OCI-LY3 (cell line): ENCODE results near the gene ANK2.

ENCODE experiments used
- H2AFZ ChIP-seq: fragments of 200-600, 300-600 bp; shearing (Covaris generic); 2 replicates; pipeline ENCODE4 v1.6.0; 2014; ENCODE audit warnings: antibody characterized with exemption, low read depth, low read length
- H3K27ac ChIP-seq: fragments of 200-600, 300-600 bp; sonication (generic); 2 replicates; pipeline ENCODE4 v1.5.1; 2014; ENCODE audit warnings: mild to moderate bottlenecking, low read length, moderate library complexity, mixed read lengths
- H3K27me3 ChIP-seq: fragments of 200-600, 300-600 bp; sonication (generic); 2 replicates; pipeline ENCODE4 v1.6.1; 2014; ENCODE audit warnings: low read depth, low read length, mixed read lengths
- H3K36me3 ChIP-seq: fragments of 200-600, 300-600 bp; sonication (generic); replicated peaks from 2 replicates; pipeline ENCODE3; 2014; ENCODE audit warnings: low read depth, low read length, mixed read lengths
- H3K4me1 ChIP-seq: fragments of 300-600, 200-600 bp; sonication (generic); 2 replicates; pipeline ENCODE4 v1.6.1; 2014; ENCODE audit warnings: low read length, mixed read lengths
- H3K4me2 ChIP-seq: fragments of 200-600, 300-600 bp; sonication (generic); 2 replicates; pipeline ENCODE4 v1.6.1; 2014; ENCODE audit warnings: low read length, mixed read lengths
- H3K4me3 ChIP-seq: fragments of 300-600, 200-600 bp; sonication (generic); 2 replicates; pipeline ENCODE4 v1.5.1; 2014; ENCODE audit warnings: antibody characterized with exemption, mild to moderate bottlenecking, low read length, moderate library complexity
- H3K79me2 ChIP-seq: fragments of 300-600, 200-600 bp; shearing (Covaris generic); 2 replicates; pipeline ENCODE4 v1.6.1; 2014; ENCODE audit warnings: mild to moderate bottlenecking, low read length, mixed read lengths
- H3K9ac ChIP-seq: fragments of 300-600, 200-600 bp; shearing (Covaris generic); 2 replicates; pipeline ENCODE4 v1.6.0; 2014; ENCODE audit warnings: mild to moderate bottlenecking, low read length, moderate library complexity
- H3K9me3 ChIP-seq: fragments of 200-600, 300-600 bp; shearing (Covaris generic); 2 replicates; pipeline ENCODE4 v1.6.1; 2014; ENCODE audit warnings: low read length, mixed read lengths; ENCODE audit not compliant: insufficient read depth
- H4K20me1 ChIP-seq: fragments of 200-600, 300-600 bp; sonication (generic); 2 replicates; pipeline ENCODE4 v1.6.1; 2016; ENCODE audit warnings: low read length, mixed read lengths; ENCODE audit not compliant: insufficient read depth
- CTCF ChIP-seq: fragments of 200-600, 300-600 bp; sonication (generic); IDR thresholded peaks from 2 replicates; pipeline ENCODE4 v1.5.1; 2014; ENCODE audit warnings: antibody characterized with exemption, low read length, low read depth
- EZH2phosphoT487 ChIP-seq: fragments of 200-600 bp; shearing (Covaris generic); IDR thresholded peaks from 2 replicates; pipeline ENCODE4 v1.6.1; 2018; ENCODE audit warnings: antibody characterized with exemption, mixed run types, low read depth

ANK2 gene

GRCh38 chr4:113073451-113074005 is 24.1 kb downstream of the ANK2 start:
- H3K36me3 ChIP-seq: no peaks in the 10 kb centered on the region
- no peaks in the 10 kb centered on the region for H4K20me1 ChIP-seq
- no peaks in the 10 kb centered on the region for H3K9me3 ChIP-seq
- H3K79me2 ChIP-seq: no peaks in the 10 kb centered on the region
- no peak overlapping the region for H3K4me2 ChIP-seq
- TF ChIP-seq CTCF (no peak), EZH2phosphoT487 (no peak)
- H2AFZ ChIP-seq: no peak overlapping the region
- H3K4me1 ChIP-seq: peaks cover 6% of the 10 kb centered on the region; the same call in 1 of the 2 replicates
- H3K27ac ChIP-seq: no peak overlapping the region
- H3K9ac ChIP-seq: no peak overlapping the region
- no peaks in the 10 kb centered on the region for H3K27me3 ChIP-seq
- no peak overlapping the region for H3K4me3 ChIP-seq

- TF ChIP-seq CTCF (no peak), EZH2phosphoT487 (no peak)
- no peak overlapping the region for H3K9ac ChIP-seq
- H3K9me3 ChIP-seq: no peaks in the 10 kb centered on the region
- no peak overlapping the region for H3K4me3 ChIP-seq
- no peaks in the 10 kb centered on the region for H3K79me2 ChIP-seq
- H2AFZ ChIP-seq: no peak overlapping the region
- no peaks in the 10 kb centered on the region for H4K20me1 ChIP-seq
- no peaks in the 10 kb centered on the region for H3K27me3 ChIP-seq
- H3K27ac ChIP-seq: no peak overlapping the region
- H3K4me1 ChIP-seq: peaks cover 6% of the 10 kb centered on the region; the same call in 1 of the 2 replicates
- H3K4me2 ChIP-seq: no peak overlapping the region
- no peaks in the 10 kb centered on the region for H3K36me3 ChIP-seq
Observed at GRCh38 chr4:113077575-113077974, 28.1 kb downstream of the ANK2 start.

- no peak for TF ChIP-seq EZH2phosphoT487
- TF ChIP-seq CTCF: no peak
- Histone ChIP-seq H3K9me3 (no peaks in the 10 kb centered on the region), H3K79me2 (no peaks in the 10 kb centered on the region), H3K27ac (no peak overlapping the region), H3K27me3 (no peaks in the 10 kb centered on the region), H3K4me3 (no peak overlapping the region), H3K4me2 (no peak overlapping the region), H3K4me1 (peaks cover 6% of the 10 kb centered on the region; the same call in 1 of the 2 replicates), H3K36me3 (no peaks in the 10 kb centered on the region), H3K9ac (no peak overlapping the region), H4K20me1 (no peaks in the 10 kb centered on the region), H2AFZ (no peak overlapping the region)
Observed at GRCh38 chr4:113078066-113078465, 28.6 kb downstream of the ANK2 start.

- no peaks in the 10 kb centered on the region for H3K36me3 ChIP-seq
- H3K4me1 ChIP-seq: no peaks in the 10 kb centered on the region
- no peak overlapping the region for H3K9ac ChIP-seq
- no peaks in the 10 kb centered on the region for H3K79me2 ChIP-seq
- no peak for TF ChIP-seq CTCF
- no peak for TF ChIP-seq EZH2phosphoT487
- no peak overlapping the region for H2AFZ ChIP-seq
- no peaks in the 10 kb centered on the region for H3K9me3 ChIP-seq
- no peak overlapping the region for H3K4me3 ChIP-seq
- H4K20me1 ChIP-seq: no peaks in the 10 kb centered on the region
- H3K4me2 ChIP-seq: no peak overlapping the region
- no peak overlapping the region for H3K27ac ChIP-seq
- H3K27me3 ChIP-seq: no peaks in the 10 kb centered on the region
Observed at GRCh38 chr4:113080050-113080449, 30.6 kb downstream of the ANK2 start.
